CD4-positive, alpha-beta T cell (primary cell): ENCODE results near the gene PRCP. TPM values are rescaled to one million over a fixed set of nuclear protein-coding genes. Genes with fewer than 3 reads are reported as not detected.

Experiments
- ATAC-seq: fragments of 200-7000 bp; cut with Tn5 transposase; one replicate; pipeline ENCODE4 v1.10.0; 2022; ENCODE audit warnings: mild to moderate bottlenecking; ENCODE audit not compliant: poor library complexity
- CTCF ChIA-PET: fragments of 350-600 bp; sonication (Branson Sonifier 250); formaldehyde crosslinking; loops from one replicate; lab custom pipeline; 2021; ENCODE audit warnings: antibody characterized with exemption, inconsistent platforms; lab: Charles Lee
- POLR2A ChIA-PET: fragments of 350-600 bp; sonication (Branson Sonifier 250); formaldehyde crosslinking; loops from one replicate; lab custom pipeline; 2021; ENCODE audit warnings: antibody characterized with exemption, inconsistent platforms; lab: Charles Lee
- DNase-seq, 14 experiments: peaks; one replicate each; pipeline ENCODE4 v3.0.0-alpha.2; 2013 to 2020; ENCODE audit warnings: mixed read lengths in 2 of 14
- H3K27ac ChIP-seq, 2 donors: one replicate each; pipeline versions ENCODE4 v1.5.1 to v1.7.0; 2013; ENCODE audit warnings: low read length in 2 of 2, low read depth in 1 of 2, mild to moderate bottlenecking in 1 of 2
- H3K27me3 ChIP-seq, 2 experiments: 1 replicate in 1 of 2; 2 replicates in 1 of 2; pipeline versions ENCODE4 v1.6.1 to v1.7.0; 2013; ENCODE audit warnings: low read length in 2 of 2, control low read depth in 1 of 2, mild to moderate bottlenecking in 1 of 2, moderate library complexity in 1 of 2; ENCODE audit not compliant: insufficient read depth in 2 of 2, control insufficient read depth in 1 of 2
- H3K36me3 ChIP-seq: one replicate; pipeline ENCODE4 v1.6.1; 2013; ENCODE audit warnings: low read length, control low read depth; ENCODE audit not compliant: insufficient read depth
- H3K4me1 ChIP-seq: one replicate; pipeline ENCODE4 v1.6.1; 2013; ENCODE audit warnings: low read length, control low read depth; ENCODE audit not compliant: insufficient read depth
- H3K4me3 ChIP-seq: one replicate; pipeline ENCODE4 v1.5.1; 2013; ENCODE audit warnings: mild to moderate bottlenecking, low read length, moderate library complexity
- H3K9me3 ChIP-seq, 2 experiments: 1 replicate in 1 of 2; 2 replicates in 1 of 2; pipeline versions ENCODE4 v1.6.1 to v1.7.0; 2013; ENCODE audit warnings: low read length in 2 of 2, mild to moderate bottlenecking in 2 of 2, control low read depth in 1 of 2, moderate library complexity in 1 of 2; ENCODE audit not compliant: control insufficient read depth in 1 of 2, insufficient read depth in 1 of 2
- H3K27ac Mint-ChIP-seq: one replicate; pipeline ENCODE4 v1.8.0; 2020; ENCODE audit warnings: mixed read lengths
- H3K27me3 Mint-ChIP-seq: one replicate; pipeline ENCODE4 v1.8.0; 2021; ENCODE audit warnings: mixed read lengths
- H3K36me3 Mint-ChIP-seq: one replicate; pipeline ENCODE4 v1.8.0; 2021; ENCODE audit warnings: low read depth, mixed read lengths
- H3K4me1 Mint-ChIP-seq: one replicate; pipeline ENCODE4 v1.8.0; 2021; ENCODE audit warnings: low read depth, mixed read lengths
- H3K4me3 Mint-ChIP-seq: one replicate; pipeline ENCODE4 v1.8.0; 2020; ENCODE audit warnings: mild to moderate bottlenecking, mixed read lengths
- H3K9me3 Mint-ChIP-seq: one replicate; pipeline ENCODE4 v1.8.0; 2020; ENCODE audit warnings: mixed read lengths
- intact Hi-C, 2 experiments: fragments of 100-400 bp; cut with DNase I in 1 of 2; cut with micrococcal nuclease in 1 of 2; formaldehyde crosslinking; loops; one replicate each; pipeline versions ENCODE4 v1.15.1 to v1.9.0; 2023 to 2025; cut with DNase I, micrococcal nuclease
- total RNA-seq, 174 experiments: library from RNA in 2 of 174; stranded (reverse) in 2 of 174; gene quantifications; one replicate each; pipeline ENCODE4 v1.2.3 and lab custom pipeline; 2021 to 2026
- TF ChIP-seq, protein P1 (sequence below): fragments of 200-600 bp; IDR thresholded peaks from one replicate; pipeline ENCODE4 v1.8.0; 2022; ENCODE audit warnings: antibody characterized with exemption, mild to moderate bottlenecking

The PRCP gene
- total RNA-seq, 2 experiments from 2014 or later, result 13.7 to 16.0 TPM

DNA sequence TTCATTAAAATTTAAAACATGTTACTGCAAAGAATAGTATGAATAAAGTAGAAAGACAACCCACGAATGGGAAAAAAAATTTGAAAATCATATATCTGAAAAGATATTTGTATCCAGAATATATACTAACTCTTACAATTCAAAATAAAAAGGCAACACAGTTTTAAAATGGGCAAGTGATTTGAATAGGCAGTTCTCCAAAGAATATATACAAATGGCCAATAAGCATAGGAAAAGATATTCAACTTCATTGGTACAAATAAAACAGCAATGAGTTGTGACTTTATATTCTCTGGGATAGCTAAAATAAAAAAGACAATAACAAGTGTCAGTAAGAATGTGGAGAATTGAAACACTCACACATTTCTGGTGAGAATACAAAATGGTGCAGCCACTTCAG, 125.0 kb downstream of the PRCP start:
- ChIA-PET CTCF (no interaction called here), POLR2A (no interaction called here)
- Histone ChIP-seq H3K9me3 (peaks cover 3 to 5% of the 10 kb centered on the region in 2 experiments), H3K4me1 (no peaks in the 10 kb centered on the region), H3K27me3 (peaks cover 0 to 5% of the 10 kb centered on the region in 2 experiments), H3K4me3 (no peak overlapping the region), H3K27ac (no peak overlapping the region), H3K36me3 (no peaks in the 10 kb centered on the region)
- no peak overlapping the region for H3K27ac Mint-ChIP-seq
- no peak for ATAC-seq
- intact Hi-C loops, result no loop called here
- no peaks in the 10 kb centered on the region for H3K36me3 Mint-ChIP-seq
- H3K27me3 Mint-ChIP-seq, result peaks cover 8% of the 10 kb centered on the region
- peaks cover 6% of the 10 kb centered on the region for H3K9me3 Mint-ChIP-seq
- TF ChIP-seq, protein P1, sequence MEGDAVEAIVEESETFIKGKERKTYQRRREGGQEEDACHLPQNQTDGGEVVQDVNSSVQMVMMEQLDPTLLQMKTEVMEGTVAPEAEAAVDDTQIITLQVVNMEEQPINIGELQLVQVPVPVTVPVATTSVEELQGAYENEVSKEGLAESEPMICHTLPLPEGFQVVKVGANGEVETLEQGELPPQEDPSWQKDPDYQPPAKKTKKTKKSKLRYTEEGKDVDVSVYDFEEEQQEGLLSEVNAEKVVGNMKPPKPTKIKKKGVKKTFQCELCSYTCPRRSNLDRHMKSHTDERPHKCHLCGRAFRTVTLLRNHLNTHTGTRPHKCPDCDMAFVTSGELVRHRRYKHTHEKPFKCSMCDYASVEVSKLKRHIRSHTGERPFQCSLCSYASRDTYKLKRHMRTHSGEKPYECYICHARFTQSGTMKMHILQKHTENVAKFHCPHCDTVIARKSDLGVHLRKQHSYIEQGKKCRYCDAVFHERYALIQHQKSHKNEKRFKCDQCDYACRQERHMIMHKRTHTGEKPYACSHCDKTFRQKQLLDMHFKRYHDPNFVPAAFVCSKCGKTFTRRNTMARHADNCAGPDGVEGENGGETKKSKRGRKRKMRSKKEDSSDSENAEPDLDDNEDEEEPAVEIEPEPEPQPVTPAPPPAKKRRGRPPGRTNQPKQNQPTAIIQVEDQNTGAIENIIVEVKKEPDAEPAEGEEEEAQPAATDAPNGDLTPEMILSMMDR, result no peak
- DNase-seq, result no peak
- H3K4me1 Mint-ChIP-seq, result no peaks in the 10 kb centered on the region
- H3K4me3 Mint-ChIP-seq, result no peak overlapping the region

Other genes starting within 250 kb of the PRCP start
- gene FAM181B, start 166.6 kb downstream of the PRCP start, total RNA-seq, result under 1 TPM; 0.08 to 0.11 TPM
- gene DDIAS, start 1.3 kb upstream of the PRCP start, total RNA-seq, result under 1 TPM; 0.59 to 0.85 TPM
- 10 to 100 TPM; 76.2 to 79.2 TPM for gene RAB30, start 171.5 kb upstream of the PRCP start, total RNA-seq